CD4-positive, alpha-beta T cell treated with Interleukin-12 subunit alpha and Interleukin-12 subunit beta, for 1 hour (primary cell): ENCODE results near the gene DISC1.

ENCODE experiments used
- DNase-seq: peaks from one replicate; pipeline ENCODE4 v3.0.0-alpha.2; 2020

The DISC1 gene

DNA sequence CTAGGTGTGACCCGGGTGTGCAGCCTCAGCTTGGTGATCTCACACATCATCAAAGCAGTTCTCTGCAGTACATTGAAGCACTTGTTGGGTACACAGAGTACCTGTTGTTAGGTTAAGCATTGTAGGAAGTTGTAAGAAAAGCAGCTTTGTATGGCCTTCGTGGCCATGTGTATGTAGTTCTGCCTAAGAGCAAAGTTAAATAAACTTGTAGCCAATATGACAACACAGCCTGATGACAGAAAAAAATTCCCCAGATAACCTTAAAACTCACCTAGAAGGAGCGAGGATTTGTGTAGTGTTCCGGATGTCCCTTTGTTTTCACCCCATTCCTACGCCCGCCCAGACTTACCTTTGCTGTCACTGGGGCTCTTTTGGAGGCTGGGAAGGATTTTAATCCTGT lies 48.0 kb downstream of the DISC1 start:
- no peak for DNase-seq

DNA sequence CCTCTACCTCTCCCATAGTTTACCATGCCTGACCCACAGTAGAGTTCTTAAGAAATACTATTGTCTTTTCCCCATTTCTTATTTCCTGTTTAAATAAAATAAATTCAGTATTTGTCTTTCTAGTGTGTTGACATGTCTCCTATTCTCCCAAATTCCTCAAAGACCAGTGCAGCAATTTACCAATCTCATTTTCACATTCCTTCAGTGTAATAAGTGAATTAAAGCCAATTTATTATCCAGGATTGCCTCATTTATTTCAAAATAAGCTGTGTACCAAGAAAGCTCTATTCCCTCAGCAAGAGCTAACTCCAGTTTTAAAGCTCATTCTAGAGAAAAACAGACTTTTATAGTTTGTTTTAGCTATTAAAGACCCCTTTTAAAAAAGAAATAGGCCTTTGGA lies 49.9 kb downstream of the DISC1 start:
- no peak for DNase-seq

DNA sequence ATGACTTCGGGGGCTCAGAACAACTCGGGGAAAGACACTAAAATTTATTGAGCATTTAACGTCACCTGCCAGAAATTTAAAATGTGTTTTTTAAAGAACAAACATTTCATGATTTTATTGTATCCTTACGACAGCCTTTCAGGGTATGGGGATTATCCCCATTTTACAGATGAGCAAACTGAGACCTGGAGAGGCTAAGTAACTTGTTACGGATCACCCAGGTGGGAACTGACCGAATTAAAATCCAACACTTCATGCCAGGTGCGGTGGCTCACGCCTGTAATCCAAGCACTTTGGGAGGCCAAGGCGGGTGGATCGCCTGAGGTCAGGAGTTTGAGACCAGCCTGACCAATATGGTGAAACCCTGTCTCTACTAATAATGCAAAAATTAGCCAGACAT lies 50.9 kb downstream of the DISC1 start:
- no peak for DNase-seq

DNA sequence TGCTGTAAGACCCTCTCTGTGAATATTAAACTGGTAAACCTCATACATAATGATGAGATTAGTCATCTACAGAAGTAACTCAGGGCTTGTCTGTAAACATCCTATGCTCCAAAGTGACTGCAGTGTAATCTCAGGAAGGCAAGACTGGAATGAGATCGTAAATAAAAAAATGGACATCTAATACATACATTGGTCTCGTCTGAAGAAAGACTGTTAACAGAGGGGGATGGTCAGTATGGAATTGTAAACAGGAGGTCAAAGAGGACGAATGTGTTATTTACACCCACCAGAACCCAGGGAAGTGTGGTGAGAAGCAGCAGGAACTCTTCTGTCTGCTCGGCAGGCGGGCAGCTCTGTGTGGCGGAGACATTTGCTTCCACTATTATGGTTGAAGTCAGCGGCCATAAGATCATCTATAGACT lies 51.4 kb downstream of the DISC1 start:
- DNase-seq: no peak

DNA sequence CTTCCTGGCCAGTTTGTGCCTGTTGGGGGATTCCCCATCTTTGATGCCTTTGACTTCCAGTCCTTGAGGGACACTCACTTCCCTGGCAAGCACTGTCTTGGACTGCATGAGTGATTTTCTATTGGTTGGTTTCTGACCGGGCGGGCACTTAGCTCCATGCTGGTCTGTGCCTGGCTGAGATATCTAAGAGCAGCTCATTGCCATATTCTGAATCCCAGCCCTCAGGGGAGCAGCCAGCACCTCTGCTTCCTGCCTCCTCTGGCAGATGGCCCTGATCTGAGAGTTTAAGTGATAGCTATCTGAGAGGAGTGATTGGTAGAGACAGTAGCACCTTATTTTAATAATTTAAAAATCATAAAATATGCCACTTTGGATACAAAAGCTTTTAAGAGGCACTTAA lies 52.5 kb downstream of the DISC1 start:
- DNase-seq: no peak

DNA sequence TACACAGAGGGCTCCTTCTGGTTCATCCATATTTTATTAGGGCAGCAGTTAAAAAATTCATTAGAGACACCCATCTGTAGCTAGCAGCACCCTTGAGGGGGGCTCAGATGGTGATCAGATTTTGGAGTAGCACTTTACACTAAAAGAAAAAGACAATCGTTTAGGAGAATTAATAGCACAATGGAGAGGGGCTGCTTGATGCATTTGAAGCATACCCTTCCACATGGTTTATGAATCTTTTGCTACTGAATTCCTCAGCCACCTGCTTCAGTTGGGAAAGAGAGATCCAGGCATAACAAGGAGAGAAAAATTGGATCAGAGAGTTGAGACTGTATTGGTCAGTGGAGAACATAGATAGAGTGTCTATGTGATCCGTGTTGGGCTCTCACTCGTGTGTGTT lies 54.4 kb downstream of the DISC1 start:
- DNase-seq: no peak

DNA sequence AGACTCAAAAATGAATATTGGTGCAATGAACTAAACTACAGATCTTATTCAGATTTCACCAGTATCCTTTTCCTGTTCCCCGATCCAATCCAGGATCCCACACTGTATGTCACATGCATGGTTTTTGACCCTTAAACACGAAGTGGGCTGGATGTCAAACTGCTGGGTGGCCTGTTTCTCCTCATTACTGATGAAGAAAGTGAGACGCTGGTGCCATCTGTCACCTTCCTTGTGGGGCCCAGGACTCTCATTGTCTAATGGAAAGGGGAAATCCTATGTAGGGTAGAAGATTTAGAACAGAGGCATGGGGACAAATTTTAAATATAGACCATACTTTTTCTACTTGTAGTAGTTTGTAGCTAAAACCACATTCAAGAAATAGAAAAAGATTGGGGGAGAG lies 56.2 kb downstream of the DISC1 start:
- DNase-seq: no peak

DNA sequence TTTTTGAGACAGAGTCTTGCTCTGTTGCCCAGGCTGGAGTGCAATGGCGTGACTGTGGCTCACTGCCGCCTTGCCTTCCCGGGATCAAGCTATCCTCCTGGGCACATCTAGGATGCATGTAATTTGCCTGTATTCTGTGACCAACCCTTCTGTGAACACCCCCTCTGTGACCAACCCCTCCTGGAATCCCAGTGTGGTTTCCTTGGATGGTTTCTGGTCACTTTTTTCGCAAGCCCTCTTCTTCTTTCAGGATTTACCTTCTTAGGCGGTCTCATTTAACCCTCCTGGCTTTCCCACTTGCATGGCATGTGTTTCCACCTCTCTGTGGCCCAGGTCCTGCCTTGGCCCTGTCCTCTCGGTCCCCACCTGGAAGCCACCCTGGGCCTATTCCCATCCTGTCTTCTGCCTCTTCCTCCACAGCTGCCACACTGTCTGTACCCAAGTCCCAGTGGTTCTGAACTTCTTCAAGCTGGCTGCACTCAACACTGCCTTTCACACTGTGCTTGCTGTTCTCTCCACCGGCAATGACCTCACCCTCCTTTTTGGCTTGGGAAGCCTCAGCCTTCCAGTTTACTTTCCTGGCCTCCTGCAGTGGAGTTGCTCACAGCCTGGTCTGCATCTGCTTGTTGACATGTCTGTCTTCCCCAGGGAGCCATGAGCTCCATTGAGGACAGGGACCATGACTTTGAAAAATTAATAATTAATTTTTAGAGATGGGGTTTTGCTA lies 57.0 kb downstream of the DISC1 start:
- DNase-seq: no peak

DNA sequence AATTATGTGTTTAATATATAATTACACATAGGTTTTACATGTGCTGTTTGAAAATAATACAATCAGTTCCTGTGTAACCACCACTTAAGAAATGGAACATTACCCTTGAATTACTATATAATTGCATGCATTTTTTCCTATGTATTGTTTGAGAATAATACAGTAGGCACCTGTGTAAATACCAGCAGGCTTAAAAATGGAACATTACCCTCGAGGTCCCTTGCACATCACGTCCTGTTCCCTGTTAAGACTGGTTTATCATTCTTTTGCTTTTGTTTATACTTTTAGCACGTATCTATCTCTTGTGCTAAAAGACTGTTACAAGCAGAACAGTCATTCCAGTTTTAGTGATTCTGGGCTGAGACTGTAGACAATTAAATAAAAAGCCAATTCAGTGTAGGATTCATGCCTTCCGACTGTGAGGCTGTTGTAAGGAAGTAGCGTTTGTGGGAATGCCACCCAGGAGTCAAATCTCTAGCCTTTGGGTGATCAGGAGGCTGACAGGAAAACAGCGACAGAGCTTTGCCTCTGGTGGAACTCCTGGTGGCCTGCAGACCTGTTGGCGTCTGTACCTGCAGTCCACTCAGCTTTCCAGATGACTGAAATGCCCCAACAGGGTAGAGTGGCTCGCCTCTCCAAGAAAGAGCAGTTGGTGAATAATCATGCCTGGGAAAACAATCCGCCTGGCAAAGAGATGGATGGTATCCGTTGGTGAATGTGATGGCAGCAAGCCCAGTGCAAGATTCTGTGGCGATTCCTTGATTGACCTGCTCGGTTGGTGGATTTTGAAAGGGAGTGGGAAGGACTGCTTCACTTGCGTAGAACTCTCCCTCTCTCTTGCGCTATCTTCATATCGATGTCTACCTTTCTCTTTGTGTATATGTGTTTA lies 58.0 kb downstream of the DISC1 start:
- no peak for DNase-seq

DNA sequence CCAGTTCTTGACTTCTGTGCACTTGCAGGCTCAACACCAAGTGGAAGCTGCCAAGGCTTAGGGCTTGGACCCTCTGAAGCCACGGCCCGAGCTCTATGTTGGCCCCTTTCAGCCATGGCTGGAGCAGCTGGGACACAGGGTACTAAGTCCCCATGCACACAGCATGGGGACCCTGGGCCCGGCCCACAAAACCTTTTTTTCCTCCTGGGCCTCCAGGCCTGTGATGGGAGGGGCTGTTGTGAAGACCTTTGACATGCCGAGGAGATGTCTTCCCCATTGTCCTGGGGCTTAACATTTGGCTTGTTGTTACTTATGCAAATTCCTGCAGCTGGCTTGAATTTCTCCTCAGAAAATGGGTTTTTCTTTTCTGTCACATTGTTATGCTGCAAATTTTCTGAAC lies 59.8 kb downstream of the DISC1 start:
- no peak for DNase-seq

DNA sequence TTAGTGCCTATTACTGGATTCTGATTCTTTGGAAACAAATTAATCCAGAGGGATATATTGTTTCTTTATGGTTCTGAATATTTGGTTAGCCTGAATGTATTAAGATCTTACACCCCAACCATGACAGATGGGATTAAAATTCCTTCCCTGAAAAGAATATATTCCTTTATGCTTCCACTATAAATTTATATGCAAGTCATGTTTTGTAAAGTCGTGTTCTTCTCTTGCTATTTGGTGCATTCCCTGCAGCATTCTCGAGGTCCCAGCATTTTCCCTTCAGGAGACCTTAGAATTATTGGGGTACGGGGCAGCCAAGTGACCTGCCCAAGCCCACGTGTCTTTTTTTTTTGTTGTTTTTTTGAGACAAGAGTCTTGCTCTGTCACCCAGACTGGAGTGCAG lies 62.4 kb downstream of the DISC1 start:
- DNase-seq: no peak

DNA sequence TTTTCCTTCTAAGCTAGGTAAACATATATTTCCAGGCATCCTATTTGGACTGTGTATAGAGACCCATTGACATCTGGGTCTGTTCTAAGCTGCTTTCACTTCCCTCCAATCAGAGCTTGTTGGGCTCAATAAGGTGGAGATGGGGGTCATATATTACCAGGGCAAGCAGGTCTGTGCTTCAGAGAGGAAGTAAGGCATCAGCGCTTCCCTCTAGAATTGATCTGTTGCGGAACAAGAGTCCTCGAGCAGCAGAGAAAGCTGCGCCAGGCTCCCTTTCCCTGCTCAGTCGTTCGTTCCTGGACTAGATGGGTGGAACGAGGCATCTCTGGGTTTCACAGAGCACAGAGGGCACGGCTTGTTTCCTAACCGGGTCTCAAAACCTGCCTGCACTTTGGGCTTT lies 63.5 kb downstream of the DISC1 start:
- no peak for DNase-seq

DNA sequence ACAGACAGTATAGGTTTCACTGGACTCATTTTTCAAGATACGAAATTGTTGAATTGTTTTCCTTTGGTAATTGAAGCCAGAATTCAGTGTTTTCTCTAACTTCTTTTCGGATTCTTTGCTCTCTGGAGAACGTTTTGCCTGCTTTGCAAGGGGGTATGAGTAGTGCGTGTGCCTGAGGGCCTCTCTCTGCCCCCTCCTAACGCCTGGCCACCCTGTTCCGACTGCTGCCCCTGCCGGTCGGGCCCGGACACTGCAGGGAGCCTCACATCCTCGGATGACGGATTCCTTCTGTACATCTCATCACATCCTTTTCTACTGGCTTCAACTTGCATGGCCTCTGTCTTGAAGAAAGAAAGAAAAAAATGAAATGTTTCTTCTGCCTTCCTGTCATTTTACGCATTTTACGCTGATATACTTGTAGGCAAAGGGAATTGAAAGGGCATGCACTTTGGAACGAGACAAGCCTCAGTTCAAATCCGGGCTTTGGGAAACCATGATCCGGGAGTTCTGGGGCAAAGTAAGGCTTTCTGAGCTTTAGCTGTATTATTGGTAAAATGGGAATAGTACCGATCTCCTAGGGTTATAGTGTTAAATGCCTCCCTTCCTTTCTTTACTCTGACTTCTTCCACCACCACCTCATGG lies 65.1 kb downstream of the DISC1 start:
- no peak for DNase-seq

DNA sequence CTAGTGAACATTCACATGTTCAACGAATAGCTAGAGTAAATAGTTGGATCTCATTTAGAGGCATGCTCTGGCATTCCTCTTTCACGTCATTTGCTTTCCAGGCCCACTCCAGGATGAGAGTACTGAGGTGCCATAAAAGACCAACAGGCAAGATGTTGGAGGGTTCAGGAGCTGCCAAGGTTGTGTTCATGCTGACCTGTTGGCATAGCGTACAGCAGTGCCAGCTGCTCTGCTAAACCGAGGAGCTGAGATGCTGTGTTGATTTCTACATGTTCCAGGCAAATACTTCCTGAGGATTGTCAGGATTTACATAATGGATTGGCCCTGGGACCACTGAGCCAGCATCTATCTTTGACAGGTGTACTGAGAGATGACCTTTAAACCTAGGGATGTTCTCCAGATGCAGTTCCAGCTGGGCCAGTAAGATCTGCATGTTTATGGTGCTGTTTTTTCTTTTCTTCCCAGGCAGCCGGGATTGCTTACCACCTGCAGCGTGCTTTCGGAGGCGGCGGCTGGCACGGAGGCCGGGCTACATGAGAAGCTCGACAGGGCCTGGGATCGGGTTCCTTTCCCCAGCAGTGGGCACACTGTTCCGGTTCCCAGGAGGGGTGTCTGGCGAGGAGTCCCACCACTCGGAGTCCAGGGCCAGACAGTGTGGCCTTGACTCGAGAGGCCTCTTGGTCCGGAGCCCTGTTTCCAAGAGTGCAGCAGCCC lies 66.9 kb downstream of the DISC1 start:
- DNase-seq: no peak

DNA sequence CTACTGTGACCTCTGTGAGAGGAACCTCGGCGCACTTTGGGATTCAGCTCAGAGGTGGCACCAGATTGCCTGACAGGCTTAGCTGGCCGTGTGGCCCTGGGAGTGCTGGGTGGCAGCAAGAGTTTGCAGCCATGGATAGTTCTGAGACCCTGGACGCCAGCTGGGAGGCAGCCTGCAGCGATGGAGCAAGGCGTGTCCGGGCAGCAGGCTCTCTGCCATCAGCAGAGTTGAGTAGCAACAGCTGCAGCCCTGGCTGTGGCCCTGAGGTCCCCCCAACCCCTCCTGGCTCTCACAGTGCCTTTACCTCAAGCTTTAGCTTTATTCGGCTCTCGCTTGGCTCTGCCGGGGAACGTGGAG lies 67.5 kb downstream of the DISC1 start:
- no peak for DNase-seq

DNA sequence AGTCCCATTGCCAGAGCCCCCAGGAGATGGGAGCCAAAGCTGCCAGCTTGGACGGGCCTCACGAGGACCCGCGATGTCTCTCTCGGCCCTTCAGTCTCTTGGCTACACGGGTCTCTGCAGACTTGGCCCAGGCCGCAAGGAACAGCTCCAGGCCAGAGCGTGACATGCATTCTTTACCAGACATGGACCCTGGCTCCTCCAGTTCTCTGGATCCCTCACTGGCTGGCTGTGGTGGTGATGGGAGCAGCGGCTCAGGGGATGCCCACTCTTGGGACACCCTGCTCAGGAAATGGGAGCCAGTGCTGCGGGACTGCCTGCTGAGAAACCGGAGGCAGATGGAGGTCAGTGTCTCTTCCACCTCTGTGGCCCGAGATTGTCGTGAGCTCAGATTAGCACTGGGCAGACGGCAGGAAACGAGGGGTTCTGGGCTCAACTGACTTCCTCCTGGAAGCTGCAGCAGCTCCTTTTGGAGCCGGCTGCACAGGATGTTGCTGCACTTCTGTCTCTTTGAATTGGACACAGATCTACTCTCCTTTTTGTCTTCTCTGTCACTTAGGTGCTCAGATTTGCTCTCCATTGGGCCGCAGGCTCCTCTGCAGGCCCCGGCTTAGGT lies 68.0 kb downstream of the DISC1 start:
- no peak for DNase-seq

DNA sequence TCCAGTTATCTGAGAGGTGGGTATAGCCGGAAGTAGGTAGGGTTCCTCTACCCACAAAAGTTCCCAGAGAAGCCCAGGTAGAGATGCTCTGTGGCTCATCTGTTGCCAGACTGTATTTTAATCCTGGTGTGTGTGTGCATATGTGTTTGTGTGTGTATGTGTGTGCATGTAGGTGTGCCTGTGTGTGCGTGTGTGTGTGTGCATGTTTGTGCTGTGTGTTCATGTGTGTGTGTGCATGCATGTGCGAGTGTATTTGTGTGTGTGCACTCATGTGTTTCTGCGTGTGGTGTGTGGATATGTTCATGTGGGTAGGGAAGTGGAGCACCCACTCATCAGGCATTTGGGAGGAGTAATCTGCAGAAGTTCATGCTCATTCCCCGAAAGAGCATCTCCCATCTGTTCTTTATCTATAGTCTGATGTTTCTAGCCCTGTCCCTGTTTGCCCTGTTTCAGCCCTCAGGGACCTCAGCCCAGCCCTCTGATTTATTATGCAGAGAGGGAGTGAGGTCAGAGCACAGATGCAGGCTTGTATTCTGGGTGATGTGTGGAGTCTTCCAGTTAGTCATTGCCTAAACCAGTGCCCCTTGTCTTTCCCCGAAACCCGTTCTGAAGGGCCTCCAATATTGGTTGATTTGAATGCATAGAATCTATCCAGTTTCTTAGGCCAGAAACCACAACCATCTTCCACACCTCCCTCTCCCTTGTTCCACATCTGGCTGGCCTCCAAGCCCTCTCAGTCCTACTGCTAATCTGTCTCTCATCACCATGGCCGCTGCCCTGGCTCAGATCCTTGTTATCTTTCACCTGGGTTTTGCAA lies 69.1 kb downstream of the DISC1 start:
- DNase-seq: no peak

DNA sequence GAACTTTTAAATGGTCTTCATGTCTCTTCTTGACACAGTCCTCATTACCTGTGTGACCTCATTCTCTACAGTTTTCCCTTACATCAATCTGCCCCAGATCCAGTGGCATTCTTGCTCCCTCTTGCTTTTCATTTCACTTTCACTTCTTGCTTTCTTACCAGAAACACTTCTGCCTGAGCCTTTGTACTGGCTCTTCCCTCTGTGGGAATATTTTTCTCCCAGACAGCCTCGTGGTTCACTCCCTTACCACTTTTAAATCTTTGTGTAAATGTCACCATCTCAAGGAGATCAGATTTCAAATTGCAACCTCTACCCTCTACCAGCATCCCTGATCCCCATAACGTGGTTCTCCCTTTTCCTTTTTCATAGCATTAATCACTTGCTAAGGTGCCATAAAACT lies 73.2 kb downstream of the DISC1 start:
- no peak for DNase-seq

DNA sequence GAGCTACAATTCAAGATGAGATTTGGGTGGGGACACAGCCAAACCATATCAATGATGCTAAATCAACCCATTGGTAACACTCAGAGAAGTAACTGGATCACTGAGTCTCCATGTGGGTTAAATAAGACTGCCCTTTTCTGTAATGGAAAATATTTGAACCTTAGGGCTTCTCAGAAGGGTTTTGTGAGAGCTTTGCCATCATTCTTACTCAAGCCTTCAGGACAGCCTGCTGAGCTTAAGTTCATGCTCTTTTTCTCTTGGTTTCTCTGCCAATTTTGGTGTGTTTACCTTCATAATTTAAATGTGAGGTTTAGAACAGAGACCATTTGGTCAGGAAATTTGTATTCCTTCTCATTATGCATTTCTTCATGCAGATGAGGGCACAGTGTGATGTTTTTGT lies 74.7 kb downstream of the DISC1 start:
- no peak for DNase-seq

DNA sequence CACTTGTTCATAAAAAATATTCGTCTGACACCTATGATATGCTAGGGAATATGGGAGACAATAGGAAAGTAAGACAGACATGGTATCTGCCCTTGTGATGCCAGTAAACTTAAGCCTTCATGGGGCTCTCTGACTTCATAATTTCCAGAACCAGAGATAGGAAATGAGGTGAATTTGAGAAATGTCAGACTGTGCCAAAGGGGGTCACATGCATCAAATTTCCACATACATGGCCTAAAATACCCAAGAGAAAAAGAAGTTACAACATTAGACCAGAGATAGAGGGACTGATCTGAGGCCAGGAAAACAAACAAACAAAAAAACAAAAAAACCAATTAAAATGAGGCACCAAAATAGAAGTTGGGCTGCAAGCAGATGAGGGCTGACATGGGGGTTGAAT lies 75.7 kb downstream of the DISC1 start:
- no peak for DNase-seq

DNA sequence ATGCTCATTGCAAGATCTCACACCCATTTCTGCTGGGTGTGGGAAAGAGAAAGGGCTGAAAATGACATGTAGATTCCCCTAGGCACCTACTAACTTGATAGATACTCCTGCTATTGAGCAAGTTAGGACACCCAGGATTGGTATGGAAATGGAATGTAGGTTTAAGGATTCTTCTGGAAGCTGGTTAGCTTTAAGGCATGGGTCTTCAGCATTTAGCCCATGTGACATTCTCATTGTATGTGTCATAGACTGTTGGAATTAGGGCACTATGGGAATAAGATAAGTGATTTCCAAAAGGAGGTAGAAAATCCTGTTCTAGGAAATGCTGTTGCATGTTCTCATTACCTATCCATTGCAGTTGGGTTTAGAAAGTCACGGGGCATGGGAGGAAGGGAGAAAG lies 76.2 kb downstream of the DISC1 start:
- DNase-seq: no peak
